Hepatocyte (in vitro differentiated cells): ENCODE results near the gene TFR2.

Experiments used
- EZH2phosphoT487 ChIP-seq: fragments of 200-600 bp; sonication (generic); IDR thresholded peaks from one replicate; pipeline ENCODE4 v1.6.1; 2018; ENCODE audit warnings: antibody characterized with exemption, mild to moderate bottlenecking, low read depth, moderate library complexity; ENCODE audit not compliant: unreplicated experiment, severe bottlenecking
- TF ChIP-seq, protein P1 (sequence below): fragments of 200-600 bp; sonication (generic); IDR thresholded peaks from 2 replicates; pipeline ENCODE4 v1.5.1; 2016; ENCODE audit warnings: antibody characterized with exemption, mild to moderate bottlenecking; ENCODE audit not compliant: poor library complexity

DNA sequence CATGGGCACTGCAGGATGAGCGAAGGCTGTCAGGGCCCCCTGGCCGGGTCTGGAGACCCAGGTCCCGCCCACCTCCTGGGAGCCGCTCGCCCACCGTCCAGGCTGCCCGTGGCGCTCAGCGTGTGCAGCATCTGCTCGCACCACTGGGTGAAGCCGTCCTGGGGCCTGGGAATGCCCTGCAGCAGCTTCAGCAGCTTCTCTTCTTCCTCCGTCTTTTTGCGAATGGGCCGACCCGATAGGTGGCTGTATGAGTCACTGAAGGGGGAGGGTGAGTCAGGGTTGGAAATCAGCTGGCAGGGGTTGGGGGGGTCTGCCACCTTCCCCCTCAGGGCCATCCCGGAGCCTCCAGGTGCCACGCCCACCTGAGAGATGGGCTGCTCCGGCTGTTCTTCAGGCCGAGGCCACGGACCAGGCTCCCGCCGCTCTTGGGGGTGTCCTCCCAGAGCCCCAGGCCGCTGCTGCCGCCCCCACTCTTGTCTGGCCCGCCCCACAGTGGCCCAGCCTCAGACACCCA, 40.9 kb upstream of the TFR2 start:
- TF ChIP-seq, protein P1, sequence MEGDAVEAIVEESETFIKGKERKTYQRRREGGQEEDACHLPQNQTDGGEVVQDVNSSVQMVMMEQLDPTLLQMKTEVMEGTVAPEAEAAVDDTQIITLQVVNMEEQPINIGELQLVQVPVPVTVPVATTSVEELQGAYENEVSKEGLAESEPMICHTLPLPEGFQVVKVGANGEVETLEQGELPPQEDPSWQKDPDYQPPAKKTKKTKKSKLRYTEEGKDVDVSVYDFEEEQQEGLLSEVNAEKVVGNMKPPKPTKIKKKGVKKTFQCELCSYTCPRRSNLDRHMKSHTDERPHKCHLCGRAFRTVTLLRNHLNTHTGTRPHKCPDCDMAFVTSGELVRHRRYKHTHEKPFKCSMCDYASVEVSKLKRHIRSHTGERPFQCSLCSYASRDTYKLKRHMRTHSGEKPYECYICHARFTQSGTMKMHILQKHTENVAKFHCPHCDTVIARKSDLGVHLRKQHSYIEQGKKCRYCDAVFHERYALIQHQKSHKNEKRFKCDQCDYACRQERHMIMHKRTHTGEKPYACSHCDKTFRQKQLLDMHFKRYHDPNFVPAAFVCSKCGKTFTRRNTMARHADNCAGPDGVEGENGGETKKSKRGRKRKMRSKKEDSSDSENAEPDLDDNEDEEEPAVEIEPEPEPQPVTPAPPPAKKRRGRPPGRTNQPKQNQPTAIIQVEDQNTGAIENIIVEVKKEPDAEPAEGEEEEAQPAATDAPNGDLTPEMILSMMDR: no peak
- no peak for TF ChIP-seq EZH2phosphoT487
